ENCODE results near the gene SLC6A17. TPM values are rescaled to one million over a fixed set of nuclear protein-coding genes. Genes with fewer than 3 reads are reported as not detected.

Gene SLC6A17
- total RNA-seq, 2 donors from 2014 or later = 0.07 TPM; not detected in 1

DNA sequence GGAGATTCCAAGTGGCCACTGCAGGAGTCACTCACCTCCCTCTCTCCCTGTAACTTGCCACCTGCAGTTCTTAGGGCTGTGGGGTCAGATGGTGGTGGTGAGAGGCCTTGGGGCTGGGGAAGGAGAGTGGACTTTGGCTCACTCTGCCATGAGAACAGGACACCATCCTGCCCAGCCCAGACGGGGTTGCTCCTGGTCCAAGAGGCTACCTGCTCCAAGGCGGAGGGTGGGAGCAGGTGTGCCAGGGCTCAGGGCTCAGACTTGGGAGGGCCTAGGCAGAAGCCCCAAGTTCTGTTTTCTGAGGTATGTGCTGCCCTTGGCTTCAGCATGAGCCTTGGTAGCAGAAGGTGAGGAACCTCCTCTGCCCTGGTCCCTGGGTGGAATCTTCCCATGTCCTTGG, 48.5 kb downstream of the SLC6A17 start:
- TF ChIP-seq, protein P1, sequence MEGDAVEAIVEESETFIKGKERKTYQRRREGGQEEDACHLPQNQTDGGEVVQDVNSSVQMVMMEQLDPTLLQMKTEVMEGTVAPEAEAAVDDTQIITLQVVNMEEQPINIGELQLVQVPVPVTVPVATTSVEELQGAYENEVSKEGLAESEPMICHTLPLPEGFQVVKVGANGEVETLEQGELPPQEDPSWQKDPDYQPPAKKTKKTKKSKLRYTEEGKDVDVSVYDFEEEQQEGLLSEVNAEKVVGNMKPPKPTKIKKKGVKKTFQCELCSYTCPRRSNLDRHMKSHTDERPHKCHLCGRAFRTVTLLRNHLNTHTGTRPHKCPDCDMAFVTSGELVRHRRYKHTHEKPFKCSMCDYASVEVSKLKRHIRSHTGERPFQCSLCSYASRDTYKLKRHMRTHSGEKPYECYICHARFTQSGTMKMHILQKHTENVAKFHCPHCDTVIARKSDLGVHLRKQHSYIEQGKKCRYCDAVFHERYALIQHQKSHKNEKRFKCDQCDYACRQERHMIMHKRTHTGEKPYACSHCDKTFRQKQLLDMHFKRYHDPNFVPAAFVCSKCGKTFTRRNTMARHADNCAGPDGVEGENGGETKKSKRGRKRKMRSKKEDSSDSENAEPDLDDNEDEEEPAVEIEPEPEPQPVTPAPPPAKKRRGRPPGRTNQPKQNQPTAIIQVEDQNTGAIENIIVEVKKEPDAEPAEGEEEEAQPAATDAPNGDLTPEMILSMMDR (conservative IDR thresholded peaks at IDR 0.05) = no peak
- 85 to 100% methylated on average over 2 of the region's 2 CpGs for WGBS, 2 experiments (ENCODE audit: insufficient coverage in 1 of 2, insufficient read length in 1 of 2)
- H3K27ac ChIP-seq (ENCODE audit: low read depth, low read length) = no peak overlapping the region
- H3K9ac ChIP-seq (ENCODE audit: extremely low read depth, low read length, poor library complexity, severe bottlenecking) = no peak overlapping the region
- no peaks in the 10 kb centered on the region for H3K9me3 ChIP-seq (ENCODE audit: control insufficient read depth, low read length)
- H3K4me3 ChIP-seq (ENCODE audit: low read length) = no peak overlapping the region
- Mint-ChIP-seq H3K4me3 (no peak overlapping the region), H3K4me1 (no peaks in the 10 kb centered on the region), H3K9me3 (no peaks in the 10 kb centered on the region), H3K27ac (no peak overlapping the region), H3K36me3 (ENCODE audit: low read depth) (no peaks in the 10 kb centered on the region), H3K27me3 (ENCODE audit: insufficient read depth) (no peaks in the 10 kb centered on the region)
- DNase-seq = no peak
- H3K27me3 ChIP-seq (ENCODE audit: control insufficient read depth, insufficient read depth, low read length, poor library complexity, severe bottlenecking) = no peaks in the 10 kb centered on the region
- H3K36me3 ChIP-seq (ENCODE audit: control insufficient read depth, insufficient read depth, low read length) = no peaks in the 10 kb centered on the region
- H3K4me1 ChIP-seq (ENCODE audit: control insufficient read depth, insufficient read depth, low read length) = no peaks in the 10 kb centered on the region

GRCh38 chr1:110200190-110200589, 49.9 kb downstream of the SLC6A17 start:
- no peaks in the 10 kb centered on the region for H3K4me1 ChIP-seq (ENCODE audit: control insufficient read depth, insufficient read depth, low read length)
- Mint-ChIP-seq H3K9me3 (no peaks in the 10 kb centered on the region), H3K36me3 (ENCODE audit: low read depth) (no peaks in the 10 kb centered on the region), H3K27ac (no peak overlapping the region), H3K4me3 (no peak overlapping the region), H3K4me1 (no peaks in the 10 kb centered on the region), H3K27me3 (ENCODE audit: insufficient read depth) (peaks cover 2% of the 10 kb centered on the region)
- 75% methylated on average over 2 of the region's 2 CpGs; no CpG with 5 or more reads in 1 of the 2 experiments for WGBS, 2 experiments (ENCODE audit: insufficient coverage in 1 of 2, insufficient read length in 1 of 2)
- DNase-seq = no peak
- no peak overlapping the region for H3K9ac ChIP-seq (ENCODE audit: extremely low read depth, low read length, poor library complexity, severe bottlenecking)
- TF ChIP-seq, protein P1 (conservative IDR thresholded peaks at IDR 0.05) = no peak
- H3K27ac ChIP-seq (ENCODE audit: low read depth, low read length) = no peak overlapping the region
- no peaks in the 10 kb centered on the region for H3K36me3 ChIP-seq (ENCODE audit: control insufficient read depth, insufficient read depth, low read length)
- H3K27me3 ChIP-seq (ENCODE audit: control insufficient read depth, insufficient read depth, low read length, poor library complexity, severe bottlenecking) = no peaks in the 10 kb centered on the region
- H3K9me3 ChIP-seq (ENCODE audit: control insufficient read depth, low read length) = no peaks in the 10 kb centered on the region
- no peak overlapping the region for H3K4me3 ChIP-seq (ENCODE audit: low read length)

DNA sequence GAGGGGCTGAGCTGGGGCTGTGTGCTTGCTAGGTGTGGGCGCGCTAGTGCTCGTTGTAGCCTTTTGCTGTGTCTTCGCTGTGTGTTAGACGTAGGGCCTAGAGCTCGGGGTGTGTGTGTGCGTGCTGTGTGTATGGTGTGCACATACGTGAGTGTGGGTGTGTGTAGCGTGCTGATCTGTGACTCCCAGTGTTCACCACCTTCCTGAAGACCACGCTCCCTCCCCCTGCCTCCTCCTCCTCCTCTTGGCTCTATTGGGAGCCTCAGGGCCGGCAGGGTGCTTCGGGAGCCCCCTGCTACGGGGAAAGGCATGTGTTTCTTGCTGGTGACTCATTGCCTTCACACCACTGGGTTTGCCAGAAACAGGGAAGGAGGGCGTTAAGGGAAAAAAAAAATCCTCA, 50.4 kb downstream of the SLC6A17 start:
- no peak for DNase-seq
- Histone ChIP-seq H3K4me3 (ENCODE audit: low read length) (no peak overlapping the region), H3K36me3 (ENCODE audit: control insufficient read depth, insufficient read depth, low read length) (no peaks in the 10 kb centered on the region), H3K27ac (ENCODE audit: low read depth, low read length) (no peak overlapping the region), H3K4me1 (ENCODE audit: control insufficient read depth, insufficient read depth, low read length) (no peaks in the 10 kb centered on the region), H3K27me3 (ENCODE audit: control insufficient read depth, insufficient read depth, low read length, poor library complexity, severe bottlenecking) (no peaks in the 10 kb centered on the region), H3K9me3 (ENCODE audit: control insufficient read depth, low read length) (no peaks in the 10 kb centered on the region), H3K9ac (ENCODE audit: extremely low read depth, low read length, poor library complexity, severe bottlenecking) (no peak overlapping the region)
- Mint-ChIP-seq H3K4me1 (no peaks in the 10 kb centered on the region), H3K27ac (no peak overlapping the region), H3K36me3 (ENCODE audit: low read depth) (no peaks in the 10 kb centered on the region), H3K9me3 (no peaks in the 10 kb centered on the region), H3K27me3 (ENCODE audit: insufficient read depth) (peaks cover 2% of the 10 kb centered on the region), H3K4me3 (no peak overlapping the region)
- WGBS, 2 experiments (ENCODE audit: insufficient coverage in 1 of 2, insufficient read length in 1 of 2) = 79 to 90% methylated on average over 4 to 14 of the region's 14 CpGs
- TF ChIP-seq, protein P1 (conservative IDR thresholded peaks at IDR 0.05) = no peak

Measured in endodermal cell (in vitro differentiated cells).